Prostate gland (tissue), 2 donors: ENCODE results near the gene ANLN. TPM values are rescaled to one million over a fixed set of nuclear protein-coding genes. Genes with fewer than 3 reads are reported as not detected.
"Not testable (repeated sequence)": the region's sequence is repeated elsewhere in the genome, so short reads cannot be mapped to it uniquely, and the experiment has no call there.

Experiments
- DNase-seq: peaks from one replicate; pipeline ENCODE4 v3.0.0-alpha.2; 2019; ENCODE audit warnings: low spot score
- H3K27ac ChIP-seq, 2 donors: fragments of 200-600 bp; sonication (generic); 2 replicates each; pipeline ENCODE4 v1.5.1; 2017 to 2019
- H3K27me3 ChIP-seq: fragments of 200-600 bp; sonication (generic); replicated peaks from 2 replicates; pipeline ENCODE4 v1.5.1; 2019; ENCODE audit not compliant: insufficient read depth
- H3K36me3 ChIP-seq, 2 donors: fragments of 200-600 bp; sonication (generic); 1 replicate in 1 of 2; 2 replicates in 1 of 2; pipeline versions ENCODE4 v1.5.1 to v1.8.1; 2017 to 2019
- H3K4me1 ChIP-seq: fragments of 200-600 bp; sonication (generic); replicated peaks from 2 replicates; pipeline ENCODE4 v1.5.1; 2019
- H3K4me3 ChIP-seq, 2 donors: fragments of 200-600 bp; sonication (generic); 2 replicates each; pipeline ENCODE4 v1.5.1; 2017 to 2019
- H3K9me3 ChIP-seq: fragments of 200-600 bp; sonication (generic); 2 replicates; pipeline ENCODE4 v1.5.1; 2017
- CTCF ChIP-seq, 4 experiments: fragments of 200-600 bp in 2 of 4; fragments of 450-650 bp in 2 of 4; sonication (generic) in 2 of 4; IDR thresholded peaks; 1 replicate in 3 of 4; 2 replicates in 1 of 4; pipeline ENCODE4 v1.5.1; 2016 to 2019; ENCODE audit warnings: antibody characterized with exemption in 4 of 4, mild to moderate bottlenecking in 2 of 4, moderate library complexity in 2 of 4
- POLR2A ChIP-seq: fragments of 450-650 bp; IDR thresholded peaks from one replicate; pipeline ENCODE4 v1.6.1; 2016; ENCODE audit warnings: antibody characterized with exemption, mild to moderate bottlenecking
- POLR2AphosphoS5 ChIP-seq: sonication (generic); formaldehyde crosslinking; IDR thresholded peaks from one replicate; pipeline ENCODE4 v1.6.1; 2017; ENCODE audit warnings: antibody characterized with exemption
- WGBS: methylation state at CpG from one replicate; pipeline ENCODE4 v1.1.5; 2018; 5-methylcytosine and 5-hydroxymethylcytosine counted together
- intact Hi-C: fragments of 100-400 bp; cut with DNase I; formaldehyde crosslinking; loops from one replicate; pipeline ENCODE4 v1.14.2; 2022
- total RNA-seq, 2 donors: library from RNA; depleted of rRNA; stranded (reverse); fragments of >200 nt; gene quantifications; one replicate each; pipeline ENCODE4 v1.1.0, GENCODE V29; 2016

Gene ANLN
- total RNA-seq, 2 donors from 2014 or later = 9.9 to 13.6 TPM

GRCh38 chr7:36381056-36381455, 8.6 kb upstream of the ANLN start:
- H3K4me1 ChIP-seq = no peaks in the 10 kb centered on the region
- WGBS = 93% methylated on average over 2 of the region's 2 CpGs
- DNase-seq = no peak
- H3K36me3 ChIP-seq = no peaks in the 10 kb centered on the region
- H3K4me3 ChIP-seq = no peak overlapping the region
- no peak overlapping the region for H3K27ac ChIP-seq
- no peaks in the 10 kb centered on the region for H3K27me3 ChIP-seq
- H3K9me3 ChIP-seq = no peaks in the 10 kb centered on the region
- intact Hi-C loops = no loop called here
- TF ChIP-seq CTCF (IDR thresholded peaks at IDR 0.05) = no peak
- no peak for TF ChIP-seq POLR2AphosphoS5

GRCh38 chr7:36383284-36383683, 6.4 kb upstream of the ANLN start:
- DNase-seq, H3K9me3 ChIP-seq, intact Hi-C loops, H3K4me3 ChIP-seq, H3K4me1 ChIP-seq, H3K27me3 ChIP-seq, H3K36me3 ChIP-seq, H3K27ac ChIP-seq: not testable (repeated sequence)
- 97% methylated on average over 3 of the region's 3 CpGs for WGBS

- H3K9me3 ChIP-seq, H3K4me1 ChIP-seq, DNase-seq, H3K27ac ChIP-seq, intact Hi-C loops, H3K36me3 ChIP-seq, H3K27me3 ChIP-seq, H3K4me3 ChIP-seq: not testable (repeated sequence)
- WGBS = 97% methylated on average over 3 of the region's 3 CpGs
These were observed 4.0 kb upstream of the ANLN start for GRCh38 chr7:36385646-36386045.

GRCh38 chr7:36387435-36388231, 2.0 kb upstream of the ANLN start:
- WGBS = 48% methylated on average over 7 of the region's 7 CpGs
- no peaks in the 10 kb centered on the region for H3K4me1 ChIP-seq
- intact Hi-C loops = loop anchor here (2.0 kb wide), 1 partner anchor 21 kb away; a partner anchor contains a TSS
- H3K27me3 ChIP-seq = no peaks in the 10 kb centered on the region
- no peak overlapping the region for H3K4me3 ChIP-seq
- no peak for TF ChIP-seq POLR2A
- DNase-seq = no peak
- H3K9me3 ChIP-seq = no peaks in the 10 kb centered on the region
- H3K27ac ChIP-seq = no peak overlapping the region
- no peaks in the 10 kb centered on the region for H3K36me3 ChIP-seq

- DNase-seq = no peak
- Histone ChIP-seq H3K4me3 (no peak overlapping the region), H3K9me3 (no peaks in the 10 kb centered on the region), H3K27me3 (no peaks in the 10 kb centered on the region), H3K36me3 (no peaks in the 10 kb centered on the region), H3K27ac (peak overlapping the region; percentile 69 to 75), H3K4me1 (no peaks in the 10 kb centered on the region)
- 7% methylated on average over 4 of the region's 4 CpGs for WGBS
- TF ChIP-seq POLR2A (no peak), POLR2AphosphoS5 (no peak), CTCF (IDR thresholded peaks at IDR 0.05) (no peak)
- intact Hi-C loops = loop anchor here (2.0 kb wide), 1 partner anchor 22 kb away; a partner anchor contains a TSS
These were observed 1.2 kb upstream of the ANLN start for GRCh38 chr7:36388423-36388822.

- H3K4me3 ChIP-seq = peak overlapping the region; percentile 46 to 58
- H3K27ac ChIP-seq = peak overlapping the region; percentile 50 to 69
- peak; percentile 82 for DNase-seq
- TF ChIP-seq CTCF (IDR thresholded peaks at IDR 0.05) (peak in 1 of 4 experiments; percentile 22), POLR2A (peak; percentile 35), POLR2AphosphoS5 (peak; percentile 72)
- 4% methylated on average over 26 of the region's 26 CpGs for WGBS
- no peaks in the 10 kb centered on the region for H3K27me3 ChIP-seq
- H3K4me1 ChIP-seq = no peaks in the 10 kb centered on the region
- H3K9me3 ChIP-seq = no peaks in the 10 kb centered on the region
- H3K36me3 ChIP-seq = no peaks in the 10 kb centered on the region
- intact Hi-C loops = no loop called here
These were observed 783 bp downstream of the ANLN start for GRCh38 chr7:36390199-36391090.
